A549 (cell line): ENCODE results near the gene ICAM2.

ENCODE experiments used
- GATA3 ChIP-seq: IDR thresholded peaks from 2 replicates; pipeline ENCODE4 v1.6.1; 2012; ENCODE audit warnings: borderline replicate concordance
- HOXB13 ChIP-seq: fragments of 250-450 bp; sonication (Bioruptor Pico); IDR thresholded peaks from 2 replicates; pipeline ENCODE4 v1.5.0; 2020; ENCODE audit warnings: low read depth, mild to moderate bottlenecking, moderate library complexity
- MYC ChIP-seq: IDR thresholded peaks from 2 replicates; pipeline ENCODE4 v1.6.1; 2012; ENCODE audit warnings: mild to moderate bottlenecking, inconsistent platforms, low read length, improper control_type of control experiment, borderline replicate concordance
- NR3C1 ChIP-seq: fragments of >200 bp; sonication (Bioruptor Twin); formaldehyde crosslinking; IDR thresholded peaks from 3 replicates; pipeline ENCODE4 v1.6.1; 2017
- RAD21 ChIP-seq, 2 experiments: fragments of >200 bp in 1 of 2; sonication (Bioruptor Twin) in 1 of 2; formaldehyde crosslinking in 1 of 2; IDR thresholded peaks in 1 of 2; conservative IDR thresholded peaks in 1 of 2; 2 replicates in 1 of 2; 3 replicates in 1 of 2; pipeline ENCODE4 v1.6.1; 2012 to 2018; ENCODE audit warnings: inconsistent platforms in 1 of 2
- TF ChIP-seq, protein P1 (sequence below): fragments of >200 bp; sonication (Bioruptor Twin); formaldehyde crosslinking; IDR thresholded peaks from 3 replicates; pipeline ENCODE4 v1.5.1; 2016

DNA sequence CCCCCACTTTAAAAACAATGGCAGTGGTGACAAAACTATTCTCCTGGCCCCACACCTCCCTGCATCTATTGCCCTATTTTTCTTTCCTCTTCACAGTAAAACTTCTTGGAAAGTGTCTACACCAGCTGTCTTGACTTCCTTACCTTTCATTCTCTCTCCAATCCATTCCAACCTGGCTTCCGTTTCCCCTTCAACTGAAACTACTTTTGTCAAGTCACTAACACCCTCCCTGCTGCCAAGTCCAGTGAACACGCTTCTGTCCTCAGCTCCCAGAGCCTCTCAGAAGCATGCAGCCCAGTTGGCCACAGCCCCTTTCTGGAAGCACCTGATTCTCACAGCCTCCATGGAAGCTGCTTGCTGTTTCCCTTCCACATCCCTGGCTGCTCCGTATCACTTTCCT, 43.7 kb downstream of the ICAM2 start:
- TF ChIP-seq RAD21 (conservative IDR thresholded peaks at IDR 0.05 in 1 of 2, IDR thresholded peaks at IDR 0.05 in 1 of 2) (no peak), MYC (no peak), NR3C1 (no peak), HOXB13 (CRISPR knock-in tag) (no peak), GATA3 (no peak)
- TF ChIP-seq, protein P1, sequence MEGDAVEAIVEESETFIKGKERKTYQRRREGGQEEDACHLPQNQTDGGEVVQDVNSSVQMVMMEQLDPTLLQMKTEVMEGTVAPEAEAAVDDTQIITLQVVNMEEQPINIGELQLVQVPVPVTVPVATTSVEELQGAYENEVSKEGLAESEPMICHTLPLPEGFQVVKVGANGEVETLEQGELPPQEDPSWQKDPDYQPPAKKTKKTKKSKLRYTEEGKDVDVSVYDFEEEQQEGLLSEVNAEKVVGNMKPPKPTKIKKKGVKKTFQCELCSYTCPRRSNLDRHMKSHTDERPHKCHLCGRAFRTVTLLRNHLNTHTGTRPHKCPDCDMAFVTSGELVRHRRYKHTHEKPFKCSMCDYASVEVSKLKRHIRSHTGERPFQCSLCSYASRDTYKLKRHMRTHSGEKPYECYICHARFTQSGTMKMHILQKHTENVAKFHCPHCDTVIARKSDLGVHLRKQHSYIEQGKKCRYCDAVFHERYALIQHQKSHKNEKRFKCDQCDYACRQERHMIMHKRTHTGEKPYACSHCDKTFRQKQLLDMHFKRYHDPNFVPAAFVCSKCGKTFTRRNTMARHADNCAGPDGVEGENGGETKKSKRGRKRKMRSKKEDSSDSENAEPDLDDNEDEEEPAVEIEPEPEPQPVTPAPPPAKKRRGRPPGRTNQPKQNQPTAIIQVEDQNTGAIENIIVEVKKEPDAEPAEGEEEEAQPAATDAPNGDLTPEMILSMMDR, result no peak
